HEK293T (cell line): Measurements from ENCODE around the gene TRIM66.

Experiments used
- CTCF ChIA-PET: fragments of 350-600 bp; formaldehyde crosslinking; extraction: SDS; loops from one replicate; lab custom pipeline; 2021; ENCODE audit warnings: antibody characterized with exemption, inconsistent platforms; lab: Yijun Ruan, JAX
- POLR2A ChIA-PET: fragments of 350-600 bp; formaldehyde crosslinking; extraction: SDS; loops from one replicate; lab custom pipeline; 2020; ENCODE audit warnings: antibody characterized with exemption, inconsistent platforms; lab: Yijun Ruan, JAX
- DNase-seq: peaks from one replicate; pipeline ENCODE4 v3.0.0; 2012; ENCODE audit warnings: mixed read lengths; ENCODE audit errors: extremely low spot score
- ARNT ChIP-seq: fragments of 450-650 bp; IDR thresholded peaks from 2 replicates; pipeline ENCODE4 v1.6.1; 2017; ENCODE audit warnings: mild to moderate bottlenecking
- BHLHE40 ChIP-seq: fragments of 450-650 bp; IDR thresholded peaks from 2 replicates; pipeline ENCODE4 v1.6.1; 2016; ENCODE audit warnings: mild to moderate bottlenecking, moderate library complexity, borderline replicate concordance
- CTBP1 ChIP-seq: fragments of 450-650 bp; IDR thresholded peaks from 2 replicates; pipeline ENCODE4 v1.6.1; 2016; ENCODE audit warnings: borderline replicate concordance
- ELF4 ChIP-seq: fragments of 450-650 bp; IDR thresholded peaks from 2 replicates; pipeline ENCODE4 v1.6.1; 2017; ENCODE audit warnings: antibody characterized with exemption
- FOXA1 ChIP-seq: fragments of 450-650 bp; IDR thresholded peaks from 2 replicates; pipeline ENCODE4 v1.6.1; 2016; ENCODE audit warnings: mild to moderate bottlenecking
- FOXK2 ChIP-seq: fragments of 450-650 bp; IDR thresholded peaks from 2 replicates; pipeline ENCODE4 v1.6.1; 2016; ENCODE audit warnings: mild to moderate bottlenecking
- FOXM1 ChIP-seq: fragments of 450-650 bp; IDR thresholded peaks from 2 replicates; pipeline ENCODE4 v1.6.1; 2017; ENCODE audit warnings: mild to moderate bottlenecking, borderline replicate concordance
- HDGF ChIP-seq: fragments of 450-650 bp; IDR thresholded peaks from 2 replicates; pipeline ENCODE4 v1.6.1; 2017; ENCODE audit warnings: antibody characterized with exemption, borderline replicate concordance
- L3MBTL2 ChIP-seq: fragments of 450-650 bp; conservative IDR thresholded peaks from 2 replicates; pipeline ENCODE4 v1.6.1; 2016; ENCODE audit warnings: mild to moderate bottlenecking
- LEF1 ChIP-seq: fragments of 450-650 bp; IDR thresholded peaks from 2 replicates; pipeline ENCODE4 v1.6.1; 2017; ENCODE audit warnings: mild to moderate bottlenecking, borderline replicate concordance
- NFRKB ChIP-seq: fragments of 450-650 bp; IDR thresholded peaks from 2 replicates; pipeline ENCODE4 v1.6.1; 2016; ENCODE audit warnings: mild to moderate bottlenecking, moderate library complexity
- PKNOX1 ChIP-seq: fragments of 450-650 bp; IDR thresholded peaks from 2 replicates; pipeline ENCODE4 v1.6.1; 2016
- SP1 ChIP-seq: fragments of 450-650 bp; IDR thresholded peaks from 2 replicates; pipeline ENCODE4 v1.6.1; 2017
- SUZ12 ChIP-seq: fragments of 450-650 bp; IDR thresholded peaks from 2 replicates; pipeline ENCODE4 v1.6.1; 2016; ENCODE audit warnings: mild to moderate bottlenecking
- TARDBP ChIP-seq: fragments of 450-650 bp; IDR thresholded peaks from 2 replicates; pipeline ENCODE4 v1.6.1; 2016
- ZNF384 ChIP-seq: fragments of 450-650 bp; IDR thresholded peaks from 2 replicates; pipeline ENCODE4 v1.6.1; 2016

The TRIM66 gene

GRCh38 chr11:8614497-8614896 is 68.0 kb downstream of the TRIM66 start:
- POLR2A ChIA-PET = no interaction called here

GRCh38 chr11:8613036-8613435 is 69.4 kb downstream of the TRIM66 start:
- CTCF ChIA-PET = interaction anchor here (0.6 kb wide), 1 partner anchor 231 kb away, joined by 3 read pairs; no protein-coding TSS in a partner anchor
- TF ChIP-seq ZNF384 (no peak), FOXK2 (no peak), L3MBTL2 (no peak), LEF1 (no peak), BHLHE40 (no peak), CTBP1 (no peak), SP1 (no peak), NFRKB (no peak), ARNT (no peak), FOXM1 (no peak), FOXA1 (no peak), ELF4 (no peak)
- POLR2A ChIA-PET = interaction anchor here (0.9 to 2.0 kb wide), 2 partner anchors 19 to 69 kb away, joined by 3 to 10 read pairs; partner anchors contain the start of genes RPL27A, STK33 and TRIM66
- DNase-seq = no peak

More at GRCh38 chr11:8614497-8614896, 68.0 kb downstream of the TRIM66 start:
- TF ChIP-seq SP1 = no peak
- no peak for TF ChIP-seq ELF4
- DNase-seq = no peak
- CTCF ChIA-PET = no interaction called here

GRCh38 chr11:8612522-8612921 is 69.9 kb downstream of the TRIM66 start:
- ChIA-PET CTCF (no interaction called here), POLR2A (interaction anchor here (0.9 to 2.0 kb wide), 2 partner anchors 18 to 70 kb away, joined by 3 to 10 read pairs; partner anchors contain the start of genes RPL27A, STK33 and TRIM66)
- DNase-seq = no peak
- TF ChIP-seq HDGF (no peak), TARDBP (no peak), FOXM1 (no peak), LEF1 (no peak), ARNT (no peak), SUZ12 (no peak), L3MBTL2 (no peak), ZNF384 (no peak), CTBP1 (no peak), BHLHE40 (no peak), SP1 (no peak), FOXK2 (no peak), FOXA1 (no peak), PKNOX1 (no peak), NFRKB (no peak), ELF4 (no peak)

- TF ChIP-seq SUZ12 = no peak
- no peak for TF ChIP-seq ZNF384
- no peak for TF ChIP-seq FOXK2
- no peak for TF ChIP-seq ELF4
- no peak for TF ChIP-seq ARNT
- TF ChIP-seq BHLHE40 = no peak
- no peak for TF ChIP-seq CTBP1
- TF ChIP-seq FOXA1 = no peak
- TF ChIP-seq TARDBP = no peak
- no peak for TF ChIP-seq PKNOX1
- TF ChIP-seq FOXM1 = no peak
- TF ChIP-seq NFRKB = no peak
- TF ChIP-seq L3MBTL2 = no peak
- TF ChIP-seq HDGF = no peak
- no peak for TF ChIP-seq SP1
- no peak for TF ChIP-seq LEF1
- no peak for DNase-seq
- ChIA-PET CTCF (no interaction called here), POLR2A (no interaction called here)
These were observed 71.8 kb downstream of the TRIM66 start for GRCh38 chr11:8610532-8611116.

- ChIA-PET POLR2A (no interaction called here), CTCF (no interaction called here)
- DNase-seq = no peak
- TF ChIP-seq ZNF384 (no peak), LEF1 (no peak), FOXM1 (no peak), PKNOX1 (no peak), NFRKB (no peak), ARNT (no peak), ELF4 (no peak), SP1 (no peak)
These were observed 73.8 kb downstream of the TRIM66 start for GRCh38 chr11:8608652-8609051.

GRCh38 chr11:8605971-8606563 is 76.4 kb downstream of the TRIM66 start:
- TF ChIP-seq TARDBP (no peak), PKNOX1 (no peak), ZNF384 (no peak), CTBP1 (no peak), LEF1 (no peak), FOXA1 (no peak), NFRKB (no peak), SUZ12 (no peak), FOXM1 (no peak), ELF4 (no peak), L3MBTL2 (no peak), FOXK2 (no peak), ARNT (no peak), HDGF (no peak), SP1 (no peak), BHLHE40 (no peak)
- ChIA-PET CTCF (no interaction called here), POLR2A (interaction anchor here (1.1 kb wide), 1 partner anchor 8 kb away, joined by 3 read pairs; no protein-coding TSS in a partner anchor)
- no peak for DNase-seq
